ENCODE data around the gene PCSK5.
"Not testable (repeated sequence)": the region's sequence is repeated elsewhere in the genome, so short reads cannot be mapped to it uniquely, and the experiment has no call there.

The PCSK5 gene

GRCh38 chr9:76007935-76008334 is 117.5 kb downstream of the PCSK5 start:
- DNase-seq (ENCODE audit: low read depth in 3 of 3) = no peak

- no peak for DNase-seq (ENCODE audit: low read depth in 3 of 3)
Measured at GRCh38 chr9:76013809-76014208, 123.3 kb downstream of the PCSK5 start.

- DNase-seq (ENCODE audit: low read depth in 3 of 3) = no peak
Measured at GRCh38 chr9:76018235-76018634, 127.8 kb downstream of the PCSK5 start.

- no peak for DNase-seq (ENCODE audit: low read depth in 3 of 3)
Measured at GRCh38 chr9:76018761-76019160, 128.3 kb downstream of the PCSK5 start.

GRCh38 chr9:76020652-76021051 is 130.2 kb downstream of the PCSK5 start:
- no peak for DNase-seq (ENCODE audit: low read depth in 3 of 3)

GRCh38 chr9:76022317-76022716 is 131.8 kb downstream of the PCSK5 start:
- no peak for DNase-seq (ENCODE audit: low read depth in 3 of 3)

- no peak for DNase-seq (ENCODE audit: low read depth in 3 of 3)
Measured at GRCh38 chr9:76023715-76024195, 133.3 kb downstream of the PCSK5 start.

GRCh38 chr9:76025286-76025685 is 134.8 kb downstream of the PCSK5 start:
- DNase-seq (ENCODE audit: low read depth in 3 of 3) = no peak

GRCh38 chr9:76026796-76027195 is 136.3 kb downstream of the PCSK5 start:
- DNase-seq (ENCODE audit: low read depth in 3 of 3) = no peak

- DNase-seq (ENCODE audit: low read depth in 3 of 3) = no peak
Measured at GRCh38 chr9:76027416-76027815, 136.9 kb downstream of the PCSK5 start.

GRCh38 chr9:76027861-76028260 is 137.4 kb downstream of the PCSK5 start:
- DNase-seq (ENCODE audit: low read depth in 3 of 3) = no peak

GRCh38 chr9:76032038-76032796 is 141.7 kb downstream of the PCSK5 start:
- no peak for DNase-seq (ENCODE audit: low read depth in 3 of 3)

- DNase-seq (ENCODE audit: low read depth in 3 of 3) = no peak
Measured at GRCh38 chr9:76032797-76033373, 142.4 kb downstream of the PCSK5 start.

- DNase-seq (ENCODE audit: low read depth in 3 of 3) = no peak
Measured at GRCh38 chr9:76034049-76034448, 143.6 kb downstream of the PCSK5 start.

- DNase-seq (ENCODE audit: low read depth in 3 of 3) = no peak
Measured at GRCh38 chr9:76036762-76037161, 146.3 kb downstream of the PCSK5 start.

- DNase-seq (ENCODE audit: low read depth in 3 of 3) = no peak
Measured at GRCh38 chr9:76037587-76038225, 147.2 kb downstream of the PCSK5 start.

- DNase-seq (ENCODE audit: low read depth in 3 of 3) = no peak
Measured at GRCh38 chr9:76038431-76038830, 148.0 kb downstream of the PCSK5 start.

- DNase-seq (ENCODE audit: low read depth in 3 of 3) = no peak
Measured at GRCh38 chr9:76044266-76044819, 153.9 kb downstream of the PCSK5 start.

- DNase-seq (ENCODE audit: low read depth in 3 of 3) = no peak
Measured at GRCh38 chr9:76045221-76045620, 154.7 kb downstream of the PCSK5 start.

- DNase-seq (ENCODE audit: low read depth in 3 of 3) = no peak
Measured at GRCh38 chr9:76049341-76049740, 158.9 kb downstream of the PCSK5 start.

- no peak for DNase-seq (ENCODE audit: low read depth in 3 of 3)
Measured at GRCh38 chr9:76067696-76068095, 177.2 kb downstream of the PCSK5 start.

- no peak for DNase-seq (ENCODE audit: low read depth in 3 of 3)
Measured at GRCh38 chr9:76077537-76077936, 187.1 kb downstream of the PCSK5 start.

- not testable (repeated sequence) for DNase-seq (ENCODE audit: low read depth in 3 of 3)
Measured at GRCh38 chr9:76081281-76081680, 190.8 kb downstream of the PCSK5 start.

Data from stimulated activated CD4-positive, alpha-beta T cell treated with anti-CD3 and anti-CD28 coated beads, TNF-alpha, amount 100 ng/mL, for 4 hours (primary cell).